ENCODE results near the gene CFAP20DC. TPM values are rescaled to one million over a fixed set of nuclear protein-coding genes. Genes with fewer than 3 reads are reported as not detected.

Gene CFAP20DC
- total RNA-seq, 1 donor from 2014 or later, result 4.2 TPM

DNA sequence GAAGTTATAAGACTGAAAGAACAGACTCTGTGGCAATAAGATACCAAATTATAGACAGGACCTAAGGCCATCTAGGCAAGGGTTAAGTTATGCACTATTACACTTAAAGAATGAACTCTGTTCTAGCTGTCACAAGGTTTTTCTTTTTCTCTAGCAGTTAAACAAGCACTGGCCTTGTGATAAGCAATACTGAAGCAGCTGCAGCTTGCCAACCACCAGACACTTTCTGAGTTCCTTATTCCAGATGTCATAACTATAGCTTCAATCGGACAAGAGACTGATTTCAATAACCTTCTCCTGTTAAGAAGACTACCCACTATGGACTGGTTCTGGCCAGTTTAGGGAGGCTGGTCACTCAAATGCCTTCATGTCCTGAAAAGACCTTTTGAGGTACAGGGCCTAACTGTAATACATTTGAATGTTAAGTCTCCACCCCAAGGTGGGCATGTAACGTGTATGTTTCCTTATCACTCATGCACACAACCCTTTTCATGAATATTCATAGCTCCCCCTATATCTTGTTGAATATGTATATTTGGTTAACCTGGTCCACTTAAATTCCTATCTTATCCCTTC is 85.8 kb downstream of the CFAP20DC start:
- Mint-ChIP-seq H3K27me3 (ENCODE audit: unreplicated experiment) (no peaks in the 10 kb centered on the region), H3K4me3 (ENCODE audit: unreplicated experiment) (no peak overlapping the region), H3K36me3 (ENCODE audit: low read depth, unreplicated experiment) (no peaks in the 10 kb centered on the region), H3K4me1 (ENCODE audit: unreplicated experiment) (no peaks in the 10 kb centered on the region), H3K9me3 (ENCODE audit: unreplicated experiment) (no peaks in the 10 kb centered on the region), H3K27ac (ENCODE audit: unreplicated experiment) (no peak overlapping the region)
- DNase-seq (ENCODE audit: low spot score), result no peak
- TF ChIP-seq CTCF (IDR thresholded peaks at IDR 0.05; ENCODE audit: unreplicated experiment), result no peak

DNA sequence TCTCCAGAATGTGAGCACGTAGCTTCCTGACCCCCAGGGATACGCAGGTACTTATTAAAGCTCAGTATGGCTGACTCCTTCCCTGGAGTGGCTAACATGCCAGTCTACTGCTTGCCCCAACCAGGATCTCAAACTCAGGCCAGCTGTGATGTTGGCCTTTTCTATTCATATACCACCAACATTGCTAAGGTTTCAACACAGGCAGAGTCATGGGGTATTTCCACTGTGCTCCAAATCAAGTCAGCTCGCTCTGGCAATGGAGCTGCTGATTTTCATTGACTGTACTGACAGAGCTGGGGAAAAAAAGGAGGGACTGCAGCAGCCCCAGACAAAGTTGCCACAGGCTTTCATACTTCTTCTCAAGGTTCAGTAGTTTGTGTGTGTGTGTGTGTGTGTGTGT is 87.0 kb downstream of the CFAP20DC start:
- H3K27ac Mint-ChIP-seq (ENCODE audit: unreplicated experiment), result no peak overlapping the region
- no peaks in the 10 kb centered on the region for H3K27me3 Mint-ChIP-seq (ENCODE audit: unreplicated experiment)
- H3K4me1 Mint-ChIP-seq (ENCODE audit: unreplicated experiment), result no peaks in the 10 kb centered on the region
- no peak for TF ChIP-seq CTCF (IDR thresholded peaks at IDR 0.05; ENCODE audit: unreplicated experiment)
- H3K9me3 Mint-ChIP-seq (ENCODE audit: unreplicated experiment), result no peaks in the 10 kb centered on the region
- no peak overlapping the region for H3K4me3 Mint-ChIP-seq (ENCODE audit: unreplicated experiment)
- H3K36me3 Mint-ChIP-seq (ENCODE audit: low read depth, unreplicated experiment), result no peaks in the 10 kb centered on the region
- DNase-seq (ENCODE audit: low spot score), result no peak

GRCh38 chr3:58962040-58962651 is 87.7 kb downstream of the CFAP20DC start:
- TF ChIP-seq CTCF (IDR thresholded peaks at IDR 0.05; ENCODE audit: unreplicated experiment), result no peak
- no peaks in the 10 kb centered on the region for H3K36me3 Mint-ChIP-seq (ENCODE audit: low read depth, unreplicated experiment)
- no peaks in the 10 kb centered on the region for H3K27me3 Mint-ChIP-seq (ENCODE audit: unreplicated experiment)
- no peak overlapping the region for H3K27ac Mint-ChIP-seq (ENCODE audit: unreplicated experiment)
- no peak overlapping the region for H3K4me3 Mint-ChIP-seq (ENCODE audit: unreplicated experiment)
- H3K4me1 Mint-ChIP-seq (ENCODE audit: unreplicated experiment), result no peaks in the 10 kb centered on the region
- H3K9me3 Mint-ChIP-seq (ENCODE audit: unreplicated experiment), result no peaks in the 10 kb centered on the region
- no peak for DNase-seq (ENCODE audit: low spot score)

- TF ChIP-seq CTCF (IDR thresholded peaks at IDR 0.05; ENCODE audit: unreplicated experiment), result no peak
- no peak for DNase-seq (ENCODE audit: low spot score)
- Mint-ChIP-seq H3K36me3 (ENCODE audit: low read depth, unreplicated experiment) (no peaks in the 10 kb centered on the region), H3K4me3 (ENCODE audit: unreplicated experiment) (no peak overlapping the region), H3K4me1 (ENCODE audit: unreplicated experiment) (no peaks in the 10 kb centered on the region), H3K9me3 (ENCODE audit: unreplicated experiment) (no peaks in the 10 kb centered on the region), H3K27me3 (ENCODE audit: unreplicated experiment) (no peaks in the 10 kb centered on the region), H3K27ac (ENCODE audit: unreplicated experiment) (no peak overlapping the region)
Observed at GRCh38 chr3:58955308-58955707, 94.5 kb downstream of the CFAP20DC start.

DNA sequence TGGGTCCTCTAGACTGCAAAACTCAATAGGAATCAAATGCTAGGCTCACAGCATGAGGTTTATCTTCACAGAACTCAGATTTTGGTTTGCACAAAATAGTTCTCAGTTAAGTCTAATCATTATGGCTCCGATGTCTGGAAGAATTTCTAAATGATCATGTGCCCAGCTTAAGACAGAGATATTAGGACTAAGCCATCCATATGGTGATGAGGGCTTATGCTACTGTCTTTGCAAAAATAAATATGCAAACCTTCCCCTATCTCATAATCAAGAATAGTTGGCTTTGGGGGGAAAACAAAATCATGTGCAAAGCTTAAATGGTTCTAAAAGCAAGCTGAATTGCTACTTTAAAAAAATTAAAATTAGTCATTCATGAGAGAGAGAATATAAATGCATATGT is 96.5 kb downstream of the CFAP20DC start:
- H3K36me3 Mint-ChIP-seq (ENCODE audit: low read depth, unreplicated experiment), result no peaks in the 10 kb centered on the region
- no peak overlapping the region for H3K4me3 Mint-ChIP-seq (ENCODE audit: unreplicated experiment)
- no peak for TF ChIP-seq CTCF (IDR thresholded peaks at IDR 0.05; ENCODE audit: unreplicated experiment)
- H3K4me1 Mint-ChIP-seq (ENCODE audit: unreplicated experiment), result no peaks in the 10 kb centered on the region
- H3K9me3 Mint-ChIP-seq (ENCODE audit: unreplicated experiment), result no peaks in the 10 kb centered on the region
- no peaks in the 10 kb centered on the region for H3K27me3 Mint-ChIP-seq (ENCODE audit: unreplicated experiment)
- DNase-seq (ENCODE audit: low spot score), result no peak
- no peak overlapping the region for H3K27ac Mint-ChIP-seq (ENCODE audit: unreplicated experiment)
